Nephron (organoid): ENCODE data around the gene SLC25A5.

ENCODE experiments used
- H3K27ac Mint-ChIP-seq, 3 experiments: 2 replicates each; pipeline ENCODE4 v1.8.0; 2020; ENCODE audit warnings: mixed read lengths in 3 of 3, mild to moderate bottlenecking in 2 of 3, moderate library complexity in 1 of 3
- H3K27me3 Mint-ChIP-seq: 2 replicates; pipeline ENCODE4 v1.8.0; 2021; ENCODE audit warnings: low read depth, mild to moderate bottlenecking, moderate library complexity, mixed read lengths
- H3K36me3 Mint-ChIP-seq: 2 replicates; pipeline ENCODE4 v1.8.0; 2020; ENCODE audit warnings: low read depth, mixed read lengths
- H3K4me1 Mint-ChIP-seq: 2 replicates; pipeline ENCODE4 v1.8.0; 2020; ENCODE audit warnings: mixed read lengths
- H3K4me3 Mint-ChIP-seq, 3 experiments: 2 replicates each; pipeline ENCODE4 v1.8.0; 2020; ENCODE audit warnings: mild to moderate bottlenecking in 3 of 3, mixed read lengths in 3 of 3, moderate library complexity in 2 of 3
- H3K9me3 Mint-ChIP-seq: 2 replicates; pipeline ENCODE4 v1.8.0; 2020; ENCODE audit warnings: mixed read lengths
- TF ChIP-seq, protein P1 (sequence below), 3 experiments: fragments of 200-600 bp; sonication (generic); IDR thresholded peaks; one replicate each; pipeline ENCODE4 v1.5.0; 2021; ENCODE audit warnings: antibody characterized with exemption in 3 of 3; ENCODE audit not compliant: unreplicated experiment in 3 of 3

Gene SLC25A5

DNA sequence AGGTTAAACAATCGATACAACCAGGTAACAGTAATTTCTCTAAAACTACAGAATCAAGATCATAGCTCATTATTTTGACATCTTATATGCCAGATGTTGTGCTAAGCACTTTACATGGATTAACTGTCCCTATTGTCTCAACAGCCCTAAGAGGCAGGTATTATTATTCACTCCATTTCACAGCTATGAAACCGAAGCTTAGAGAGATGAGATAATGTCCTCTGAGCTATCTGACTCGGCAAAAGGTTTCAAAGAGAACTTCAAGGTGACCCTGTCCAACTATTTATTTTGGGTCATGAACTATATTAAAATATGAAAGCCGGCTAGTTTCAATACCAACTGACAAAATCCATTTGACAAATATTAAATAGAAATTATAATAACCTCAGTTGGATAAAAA lies 10.3 kb downstream of the SLC25A5 start:
- peak overlapping the region in 1 of 3 experiments; percentile 50 for H3K27ac Mint-ChIP-seq
- peaks cover 16% of the 10 kb centered on the region for H3K4me1 Mint-ChIP-seq
- H3K36me3 Mint-ChIP-seq = no peaks in the 10 kb centered on the region
- peaks cover 5% of the 10 kb centered on the region for H3K9me3 Mint-ChIP-seq
- H3K4me3 Mint-ChIP-seq = no peak overlapping the region
- TF ChIP-seq, protein P1, sequence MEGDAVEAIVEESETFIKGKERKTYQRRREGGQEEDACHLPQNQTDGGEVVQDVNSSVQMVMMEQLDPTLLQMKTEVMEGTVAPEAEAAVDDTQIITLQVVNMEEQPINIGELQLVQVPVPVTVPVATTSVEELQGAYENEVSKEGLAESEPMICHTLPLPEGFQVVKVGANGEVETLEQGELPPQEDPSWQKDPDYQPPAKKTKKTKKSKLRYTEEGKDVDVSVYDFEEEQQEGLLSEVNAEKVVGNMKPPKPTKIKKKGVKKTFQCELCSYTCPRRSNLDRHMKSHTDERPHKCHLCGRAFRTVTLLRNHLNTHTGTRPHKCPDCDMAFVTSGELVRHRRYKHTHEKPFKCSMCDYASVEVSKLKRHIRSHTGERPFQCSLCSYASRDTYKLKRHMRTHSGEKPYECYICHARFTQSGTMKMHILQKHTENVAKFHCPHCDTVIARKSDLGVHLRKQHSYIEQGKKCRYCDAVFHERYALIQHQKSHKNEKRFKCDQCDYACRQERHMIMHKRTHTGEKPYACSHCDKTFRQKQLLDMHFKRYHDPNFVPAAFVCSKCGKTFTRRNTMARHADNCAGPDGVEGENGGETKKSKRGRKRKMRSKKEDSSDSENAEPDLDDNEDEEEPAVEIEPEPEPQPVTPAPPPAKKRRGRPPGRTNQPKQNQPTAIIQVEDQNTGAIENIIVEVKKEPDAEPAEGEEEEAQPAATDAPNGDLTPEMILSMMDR (IDR thresholded peaks at IDR 0.05; ENCODE audit: unreplicated experiment in 3 of 3) = no peak
- no peaks in the 10 kb centered on the region for H3K27me3 Mint-ChIP-seq

DNA sequence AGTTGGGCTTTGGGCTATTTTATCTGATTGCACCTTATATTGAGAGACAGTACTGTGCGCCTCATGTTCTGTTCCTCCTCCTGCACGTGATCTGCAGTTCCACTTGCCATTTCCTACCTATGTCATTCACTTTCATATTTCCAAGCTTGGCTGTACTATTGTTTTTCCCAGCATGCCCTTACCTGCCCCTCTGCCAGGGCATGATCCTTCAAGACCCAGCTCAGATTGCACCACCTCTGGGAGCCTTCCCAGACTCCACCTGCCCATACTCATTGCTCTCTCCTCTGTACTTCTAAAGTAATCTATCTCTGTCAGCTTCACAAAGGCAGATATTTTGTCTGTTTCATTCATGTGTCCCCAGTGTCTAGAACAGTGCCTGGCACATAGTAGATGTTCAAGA lies 11.6 kb downstream of the SLC25A5 start:
- TF ChIP-seq, protein P1 (IDR thresholded peaks at IDR 0.05; ENCODE audit: unreplicated experiment in 3 of 3) = no peak
- Mint-ChIP-seq H3K36me3 (no peaks in the 10 kb centered on the region), H3K27me3 (no peaks in the 10 kb centered on the region), H3K9me3 (peaks cover 9% of the 10 kb centered on the region), H3K27ac (no peak overlapping the region), H3K4me3 (no peak overlapping the region), H3K4me1 (peaks cover 16% of the 10 kb centered on the region)

DNA sequence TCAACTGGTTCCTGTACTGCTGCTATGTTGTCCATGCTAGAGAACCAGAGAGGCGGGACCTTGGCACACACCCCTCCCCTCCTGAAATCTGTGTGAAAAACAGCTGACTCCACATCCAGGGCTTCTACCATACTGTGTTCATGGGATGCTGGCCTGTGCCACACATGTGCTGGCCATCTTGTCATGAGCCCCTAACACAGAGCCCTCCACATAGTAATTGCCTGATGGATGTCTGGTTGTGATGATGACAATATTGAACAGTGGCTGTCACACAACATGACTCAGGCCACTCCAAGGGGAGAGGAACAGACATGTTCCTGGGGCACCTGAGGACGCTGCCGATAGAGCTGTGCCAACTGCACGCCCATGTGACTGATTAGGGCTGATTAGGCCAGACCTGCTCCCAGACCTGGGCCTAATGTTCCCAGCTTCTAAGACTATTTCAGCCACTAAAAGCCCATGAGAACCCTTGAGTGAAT lies 13.1 kb downstream of the SLC25A5 start:
- no peak overlapping the region for H3K4me3 Mint-ChIP-seq
- no peaks in the 10 kb centered on the region for H3K36me3 Mint-ChIP-seq

DNA sequence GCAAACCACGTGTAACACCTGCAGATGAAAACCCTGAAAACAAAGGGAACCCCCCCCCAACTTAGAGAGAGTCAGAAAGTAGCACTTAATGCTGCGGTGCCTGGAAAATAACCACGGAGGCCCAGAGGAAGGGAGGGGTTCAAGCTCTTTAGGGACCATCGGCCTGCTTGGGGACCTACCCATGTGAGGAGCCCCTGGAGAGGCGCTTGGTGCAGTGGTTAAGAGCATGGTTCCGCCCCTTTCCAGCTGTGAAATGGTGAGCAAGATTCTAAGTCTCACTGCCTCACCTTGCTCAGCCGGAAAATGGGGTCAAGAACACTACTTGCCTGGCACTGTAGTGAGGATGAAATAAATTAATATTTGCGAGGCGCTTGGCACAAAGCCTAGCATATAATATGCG lies 13.8 kb downstream of the SLC25A5 start:
- peak overlapping the region in 2 of 3 experiments; percentile 62 to 80 for H3K27ac Mint-ChIP-seq
- peaks cover 6% of the 10 kb centered on the region for H3K27me3 Mint-ChIP-seq
- H3K4me1 Mint-ChIP-seq = peaks cover 7% of the 10 kb centered on the region
- TF ChIP-seq, protein P1 (IDR thresholded peaks at IDR 0.05; ENCODE audit: unreplicated experiment in 3 of 3) = no peak
- peak overlapping the region; percentile 80 to 83 (median 81) for H3K4me3 Mint-ChIP-seq
- no peaks in the 10 kb centered on the region for H3K36me3 Mint-ChIP-seq
- H3K9me3 Mint-ChIP-seq = peaks cover 14% of the 10 kb centered on the region

More for the DNA sequence above, 13.1 kb downstream of the SLC25A5 start:
- TF ChIP-seq, protein P1 (IDR thresholded peaks at IDR 0.05; ENCODE audit: unreplicated experiment in 3 of 3) = no peak
- Mint-ChIP-seq H3K27ac (no peak overlapping the region), H3K9me3 (peaks cover 12% of the 10 kb centered on the region), H3K4me1 (peaks cover 11% of the 10 kb centered on the region), H3K27me3 (peaks cover 6% of the 10 kb centered on the region)

DNA sequence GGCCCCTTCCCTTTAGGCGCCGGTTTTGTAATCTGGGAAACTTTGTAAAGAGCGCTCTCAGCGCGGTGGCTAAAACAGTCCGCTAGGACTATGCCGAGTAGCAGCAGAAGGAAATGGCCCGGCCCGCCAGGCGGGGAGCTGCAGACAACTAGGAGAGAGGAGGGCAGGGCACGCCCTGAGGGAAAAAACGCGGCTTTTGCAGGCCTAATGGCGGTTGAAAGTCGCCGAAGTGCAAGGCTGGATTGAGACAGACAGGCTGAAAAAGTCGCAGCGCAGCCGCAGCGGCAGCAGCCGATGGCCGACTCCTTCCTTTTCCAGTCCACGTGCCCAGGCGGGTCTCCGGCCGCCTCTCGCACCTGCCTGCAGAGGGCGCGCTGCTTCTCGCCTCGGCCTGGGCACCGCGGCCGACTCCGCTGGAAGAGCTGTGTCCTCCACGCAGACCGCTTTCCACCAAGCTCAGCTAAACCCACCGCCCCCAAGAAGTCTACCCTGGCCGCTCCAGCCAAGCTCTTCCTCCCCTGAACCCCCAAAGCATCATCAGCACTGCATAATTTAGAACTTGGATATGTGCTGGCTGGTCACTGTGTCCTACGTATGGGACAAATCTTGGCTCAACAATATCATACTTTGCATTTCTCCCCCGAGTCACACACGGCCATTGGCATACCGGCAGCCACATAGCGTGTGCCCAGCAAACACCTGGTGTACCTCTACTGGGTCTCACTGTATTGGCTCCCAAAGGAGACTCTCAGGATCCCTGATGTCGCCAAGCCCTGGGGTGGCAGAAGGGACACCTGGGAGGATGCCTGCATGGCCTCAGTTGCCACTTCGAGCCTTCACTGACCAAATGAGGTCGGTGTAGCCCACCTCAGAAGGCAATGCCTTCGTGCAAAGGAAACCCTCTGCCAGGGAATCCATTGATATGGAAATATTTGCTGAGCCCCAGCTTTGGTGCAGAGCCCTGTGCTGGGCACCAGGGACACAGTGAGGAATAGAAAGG lies 14.5 kb downstream of the SLC25A5 start:
- Mint-ChIP-seq H3K27ac (peak overlapping the region in 2 of 3 experiments; percentile 62 to 80), H3K4me1 (peaks cover 2% of the 10 kb centered on the region), H3K4me3 (peak overlapping the region; percentile 80 to 83 (median 81)), H3K36me3 (no peaks in the 10 kb centered on the region), H3K9me3 (peaks cover 14% of the 10 kb centered on the region), H3K27me3 (peaks cover 6% of the 10 kb centered on the region)
- TF ChIP-seq, protein P1 (IDR thresholded peaks at IDR 0.05; ENCODE audit: unreplicated experiment in 3 of 3) = peak in 2 of 3 experiments; percentile 51 to 71
